NCI-H69 (cell line): ENCODE data around the gene ZC3H12A.
A peak's percentile ranks its signal among the peaks of the same experiment; 100 is the strongest.

Experiments
- DNase-seq: peaks from one replicate; lab custom pipeline; 2025; lab: John Stamatoyannopoulos, UW

ZC3H12A gene

GRCh38 chr1:37455516-37455915, 18.9 kb upstream of the ZC3H12A start:
- DNase-seq = no peak

- no peak for DNase-seq
Measured at GRCh38 chr1:37456614-37457013, 17.8 kb upstream of the ZC3H12A start.

GRCh38 chr1:37458551-37458950, 15.8 kb upstream of the ZC3H12A start:
- DNase-seq = no peak

GRCh38 chr1:37461698-37462436, 12.5 kb upstream of the ZC3H12A start:
- no peak for DNase-seq

GRCh38 chr1:37464443-37464842, 9.9 kb upstream of the ZC3H12A start:
- DNase-seq = no peak

- no peak for DNase-seq
Measured at GRCh38 chr1:37465593-37466517, 8.5 kb upstream of the ZC3H12A start.

GRCh38 chr1:37468037-37468436, 6.3 kb upstream of the ZC3H12A start:
- no peak for DNase-seq

GRCh38 chr1:37469386-37469785, 5.0 kb upstream of the ZC3H12A start:
- DNase-seq = no peak

GRCh38 chr1:37471345-37472231, 2.8 kb upstream of the ZC3H12A start:
- peak; percentile 85 for DNase-seq

GRCh38 chr1:37472281-37472680, 2.1 kb upstream of the ZC3H12A start:
- peak; percentile 57 for DNase-seq

GRCh38 chr1:37472994-37473393, 1.4 kb upstream of the ZC3H12A start:
- no peak for DNase-seq

- peak; percentile 31 for DNase-seq
Measured at GRCh38 chr1:37473431-37474045, 842 bp upstream of the ZC3H12A start.

- DNase-seq = peak; percentile 33
Measured at GRCh38 chr1:37474697-37475379, 458 bp downstream of the ZC3H12A start.

GRCh38 chr1:37475380-37476086, 1.2 kb downstream of the ZC3H12A start:
- DNase-seq = no peak

GRCh38 chr1:37476087-37476452, 1.7 kb downstream of the ZC3H12A start:
- DNase-seq = no peak

GRCh38 chr1:37476460-37477197, 2.2 kb downstream of the ZC3H12A start:
- peak; percentile 36 for DNase-seq

- peak; percentile 47 for DNase-seq
Measured at GRCh38 chr1:37477198-37477931, 3.0 kb downstream of the ZC3H12A start.

- no peak for DNase-seq
Measured at GRCh38 chr1:37477946-37478345, 3.6 kb downstream of the ZC3H12A start.

GRCh38 chr1:37478451-37478881, 4.1 kb downstream of the ZC3H12A start:
- DNase-seq = no peak
